GM18498 (cell line): ENCODE measurements around the gene TCF3.
A peak's percentile ranks its signal among the peaks of the same experiment; 100 is the strongest.

Experiments
- ATAC-seq: cut with Tn5 transposase; IDR thresholded peaks from one replicate; pipeline ENCODE4 v1.9.1; 2021; ENCODE audit warnings: mild to moderate bottlenecking, moderate library complexity; ENCODE audit not compliant: unreplicated experiment

Gene TCF3

DNA sequence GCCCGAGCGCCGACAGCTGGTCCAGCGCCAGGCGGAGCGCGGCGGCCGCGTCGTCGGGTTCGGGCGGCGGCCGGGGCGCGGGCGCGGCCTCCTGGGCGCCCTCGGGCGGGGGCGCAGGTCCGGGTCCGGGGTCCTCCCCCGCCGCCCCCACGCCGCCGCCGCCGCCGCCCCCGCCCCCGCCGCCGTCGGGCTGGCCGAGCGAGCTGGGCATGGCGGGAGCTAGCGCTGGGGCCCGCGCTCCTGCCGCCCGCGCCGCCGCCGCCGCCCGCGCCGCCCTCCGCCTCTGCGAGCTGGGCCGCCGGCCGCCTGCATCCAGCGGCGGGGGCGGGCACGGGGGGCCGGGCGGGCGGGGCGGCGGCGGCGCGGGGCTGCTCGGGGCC lies 84.6 kb downstream of the TCF3 start:
- peak; percentile 17 for ATAC-seq

DNA sequence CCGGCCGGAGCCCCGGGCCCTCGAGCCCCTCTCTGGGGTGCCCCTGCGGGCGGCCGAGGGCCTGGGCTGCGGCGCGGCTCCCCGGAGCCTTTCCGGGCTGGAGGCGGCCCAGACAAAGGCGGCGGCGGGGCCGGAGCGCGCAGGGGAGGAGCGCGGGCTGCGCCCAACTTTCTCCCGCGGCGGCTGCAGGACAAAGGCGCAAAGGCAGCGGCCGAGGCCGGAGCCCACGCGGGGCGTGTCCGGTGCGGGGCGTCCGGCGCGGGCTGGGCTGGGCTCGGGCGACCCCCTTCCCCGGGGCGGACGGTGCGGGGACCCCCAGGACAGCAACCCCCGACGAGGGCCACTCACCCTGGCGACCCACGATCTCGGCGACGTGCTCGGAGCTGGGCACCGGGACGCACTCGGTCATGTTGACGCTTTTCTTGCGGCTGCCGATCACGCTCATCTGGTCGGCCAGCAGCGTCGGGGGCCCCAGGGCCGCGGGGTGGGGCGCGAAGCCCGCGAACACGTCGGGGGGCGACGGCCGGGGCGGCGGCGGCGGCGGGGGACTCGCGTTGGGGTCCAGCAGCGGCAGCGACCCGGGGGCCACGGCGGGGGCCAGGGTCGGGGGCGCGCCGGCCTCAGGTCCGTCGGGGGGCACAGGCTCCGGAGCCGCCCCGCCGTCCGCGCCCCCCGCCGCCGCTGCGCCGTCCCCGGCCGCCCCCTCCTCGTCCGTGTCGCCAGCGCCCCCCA lies 85.1 kb downstream of the TCF3 start:
- ATAC-seq = no peak

DNA sequence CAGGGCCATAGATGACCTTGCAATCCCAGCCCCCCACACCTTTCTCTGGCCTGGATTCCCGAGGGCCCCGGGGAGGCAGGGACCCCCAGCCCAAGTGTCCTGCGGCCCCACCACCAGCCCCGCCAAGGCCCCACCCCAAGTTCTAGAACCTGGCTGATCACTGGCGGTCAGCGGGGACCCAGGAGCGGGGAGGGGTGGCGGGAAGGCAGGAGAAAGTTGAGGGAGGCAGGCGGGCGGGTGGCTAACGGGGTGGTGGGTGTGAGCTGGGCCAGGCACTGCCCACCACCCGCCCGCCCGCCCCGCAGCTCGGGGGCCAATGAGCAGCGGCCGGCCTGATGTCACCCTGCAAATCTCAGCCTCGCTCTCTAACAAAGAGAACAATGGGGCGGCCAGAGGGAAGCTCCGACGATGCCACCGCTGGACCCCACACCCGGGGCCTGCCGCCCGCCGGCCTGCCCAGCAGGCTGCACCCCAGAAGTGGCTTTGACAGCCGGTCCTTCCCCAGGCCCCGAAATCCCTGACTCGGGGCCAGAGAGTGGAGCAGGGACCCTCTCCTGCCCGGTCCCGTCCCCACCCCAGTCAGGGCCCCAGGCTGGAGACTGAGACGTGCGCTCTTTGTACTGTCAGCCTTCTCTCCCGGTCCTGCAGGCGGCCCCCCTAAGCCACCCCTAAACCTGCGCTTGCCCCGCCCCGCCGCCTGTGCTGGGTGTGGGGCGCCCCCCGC lies 85.9 kb downstream of the TCF3 start:
- ATAC-seq = no peak

DNA sequence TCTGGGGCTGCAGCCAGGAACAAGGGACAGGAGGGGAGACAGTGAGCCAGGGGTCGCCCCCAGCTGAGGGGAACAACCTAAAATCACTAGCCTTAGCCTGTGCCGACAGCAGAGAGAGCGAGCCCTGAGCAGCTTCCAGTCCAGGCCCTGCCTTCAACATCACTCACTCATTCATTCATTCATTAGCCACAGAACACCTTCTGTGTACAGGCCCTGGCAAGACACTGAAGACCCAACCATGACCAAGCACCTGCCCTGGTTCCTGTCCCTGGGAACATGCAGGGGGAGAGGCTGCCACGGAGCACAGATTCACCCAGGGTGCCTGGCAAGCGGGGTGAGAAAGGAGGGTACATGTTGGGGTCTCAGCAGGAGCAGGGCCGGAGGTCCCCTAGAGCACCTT lies 89.2 kb downstream of the TCF3 start:
- ATAC-seq = no peak

DNA sequence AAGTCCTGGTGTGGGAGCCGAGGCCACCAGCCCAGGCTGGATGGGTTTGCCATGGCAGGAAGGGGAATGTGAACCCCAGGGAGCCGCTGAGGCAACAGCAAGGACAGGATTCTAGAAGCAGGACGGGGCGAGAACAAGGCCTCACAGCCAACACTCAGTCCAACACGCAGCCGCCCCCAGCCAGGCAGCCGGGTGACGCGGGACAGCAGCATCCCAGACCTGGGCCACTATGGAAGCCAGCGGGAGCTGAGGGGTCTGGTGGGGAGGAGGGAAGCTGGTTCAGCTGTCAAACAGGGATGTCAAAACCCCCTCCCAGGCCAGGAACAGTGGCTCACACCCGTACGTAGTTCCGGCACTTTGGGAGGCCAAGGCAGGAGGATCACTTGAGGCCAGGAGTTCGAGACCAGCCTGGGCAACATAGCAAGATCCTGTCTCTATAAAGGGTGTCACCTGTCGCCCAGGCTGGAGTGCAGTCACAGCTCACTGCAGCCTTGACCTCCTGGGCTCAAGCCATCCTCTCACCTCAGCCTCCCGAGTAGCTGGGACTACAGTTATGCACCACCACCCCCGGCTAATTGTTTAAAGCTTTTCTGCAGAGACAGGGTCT lies 91.1 kb downstream of the TCF3 start:
- ATAC-seq = no peak

DNA sequence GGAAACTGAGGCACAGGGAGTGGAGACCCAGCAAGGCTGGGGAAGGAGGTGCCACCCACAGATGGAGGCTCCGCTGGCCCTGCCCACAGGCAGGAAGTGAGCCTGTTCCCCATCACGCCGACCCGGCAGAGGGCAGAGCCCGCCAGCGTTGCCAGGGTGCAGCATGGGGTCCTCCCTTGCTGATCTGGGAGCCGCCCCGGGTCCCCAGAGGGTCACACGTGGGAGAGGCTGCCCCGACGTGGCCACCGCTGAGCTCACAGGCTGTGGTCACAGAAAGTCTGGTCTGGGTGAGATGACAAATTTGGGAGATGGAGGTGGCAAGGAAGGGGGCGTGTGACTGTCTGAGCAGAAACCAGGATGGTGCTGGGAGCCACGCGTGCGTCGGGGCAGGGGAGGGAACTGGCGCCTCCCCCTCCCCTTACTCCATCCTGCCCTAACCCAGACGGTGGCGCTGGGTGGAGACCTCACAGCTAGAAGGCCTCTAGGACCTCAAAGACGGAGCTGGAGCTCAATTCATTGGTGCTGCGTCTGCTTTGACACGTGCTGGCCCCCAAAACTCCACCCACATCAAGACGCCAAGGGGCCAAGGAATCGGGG lies 92.0 kb downstream of the TCF3 start:
- no peak for ATAC-seq
